Keratinocyte (primary cell): ENCODE results near the gene AP4B1.

Source experiments
- CTCF ChIP-seq, 3 experiments: IDR thresholded peaks in 1 of 3; conservative IDR thresholded peaks in 1 of 3; optimal IDR thresholded peaks in 1 of 3; 2 replicates in 2 of 3; 3 replicates in 1 of 3; pipeline versions ENCODE3 to v1.5.1; 2011; ENCODE audit warnings: low read length in 3 of 3, mild to moderate bottlenecking in 3 of 3, moderate library complexity in 2 of 3, control low read depth in 1 of 3, inconsistent platforms in 1 of 3; ENCODE audit not compliant: insufficient read depth in 2 of 3; ENCODE audit errors: extremely low read depth in 1 of 3
- EZH2 ChIP-seq: IDR thresholded peaks from one replicate; pipeline ENCODE4 v1.6.1; 2012; ENCODE audit warnings: inconsistent platforms, mild to moderate bottlenecking, low read length, moderate library complexity

DNA sequence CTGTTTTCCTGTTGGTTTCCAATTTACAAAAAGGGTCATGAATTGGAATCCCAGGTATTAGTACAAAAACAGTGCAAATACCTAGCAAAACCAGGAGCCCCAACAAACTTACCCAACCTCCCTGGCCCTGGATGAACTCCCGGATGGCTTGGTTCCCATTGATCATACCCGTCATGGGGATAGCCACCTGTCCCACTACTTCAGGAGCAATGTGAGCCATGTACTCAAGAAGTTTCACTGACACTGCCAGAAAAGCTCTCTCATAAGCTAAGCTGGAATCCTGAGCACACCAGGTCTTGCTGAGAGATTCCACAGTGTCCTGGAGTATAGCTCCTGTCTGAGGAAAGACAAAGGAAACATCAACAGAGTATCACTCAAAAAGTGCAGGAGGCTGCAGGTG lies 22.9 kb downstream of the AP4B1 start:
- TF ChIP-seq CTCF (optimal IDR thresholded peaks at IDR 0.05 in 1 of 3, IDR thresholded peaks at IDR 0.05 in 1 of 3, conservative IDR thresholded peaks at IDR 0.05 in 1 of 3; ENCODE audit: extremely low read depth in 1 of 3, insufficient read depth in 2 of 3, low read length in 3 of 3): no peak
- no peak for TF ChIP-seq EZH2
